ENCODE measurements around the gene MLANA.

GRCh38 chr9:5922192-5922591 is 31.5 kb downstream of the MLANA start:
- TF ChIP-seq CTCF (IDR thresholded peaks at IDR 0.05) (no peak), POLR2AphosphoS5 (IDR thresholded peaks at IDR 0.05) (no peak)

All from upper lobe of left lung (tissue), 4 donors.